SKM-1 (cell line): ENCODE measurements around the gene MEF2C.

ENCODE experiments used
- DNase-seq: peaks from one replicate; lab custom pipeline; 2025; ENCODE audit not compliant: unreplicated experiment; lab: John Stamatoyannopoulos, UW

MEF2C gene

DNA sequence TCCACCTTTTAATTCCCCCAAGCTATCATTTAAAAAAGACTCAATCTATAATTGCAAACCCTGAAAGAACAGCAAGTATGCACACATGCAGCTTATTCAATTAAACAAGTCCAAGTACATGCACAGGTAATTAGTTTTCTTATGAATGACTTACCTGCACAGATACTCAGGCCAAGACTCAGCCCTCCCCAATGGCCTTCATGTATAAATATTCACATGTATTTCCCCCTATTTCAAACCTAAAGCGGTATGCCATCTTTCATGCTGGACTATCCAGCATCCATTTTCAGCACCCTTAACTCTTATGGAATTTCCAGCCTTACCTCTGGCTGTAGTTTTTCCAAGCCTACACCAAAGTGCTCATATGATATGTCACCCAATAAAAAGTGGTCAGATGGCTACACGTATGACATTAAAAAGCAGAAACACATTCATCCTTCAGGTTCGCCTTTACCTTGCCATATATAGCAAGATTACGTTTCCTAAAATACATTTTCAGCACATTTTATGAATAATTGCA lies 205.5 kb downstream of the MEF2C start:
- no peak for DNase-seq

- DNase-seq, result no peak
These were observed 206.2 kb downstream of the MEF2C start for GRCh38 chr5:88676637-88677375.

GRCh38 chr5:88675708-88676636 lies 207.0 kb downstream of the MEF2C start:
- no peak for DNase-seq

DNA sequence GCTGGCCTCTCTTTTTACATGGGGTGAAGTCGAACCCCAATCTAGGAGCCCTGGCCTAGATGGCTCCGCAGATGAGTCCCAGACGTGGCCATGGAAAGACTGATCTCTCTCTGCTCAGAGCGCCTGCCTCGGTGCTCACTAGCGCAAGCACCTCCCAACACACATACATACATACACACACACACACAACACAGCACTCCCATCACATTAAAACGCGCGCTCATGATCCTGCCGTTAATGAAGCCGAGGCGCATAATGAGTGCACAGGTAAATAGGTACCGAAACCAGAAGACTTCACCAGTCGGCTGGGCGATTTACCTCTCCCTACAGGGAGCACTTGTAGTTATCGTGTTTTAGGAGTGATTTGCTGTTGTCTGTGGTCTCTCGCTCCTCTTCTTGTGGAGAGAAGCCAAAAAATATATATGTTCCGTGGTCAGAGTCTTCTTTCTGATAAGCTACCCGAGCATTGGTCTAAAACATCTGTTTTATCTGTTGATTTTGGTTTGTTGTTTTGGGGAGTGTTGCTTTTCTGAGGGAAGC lies 207.7 kb downstream of the MEF2C start:
- DNase-seq, result no peak

GRCh38 chr5:88674356-88675167 lies 208.4 kb downstream of the MEF2C start:
- no peak for DNase-seq

DNA sequence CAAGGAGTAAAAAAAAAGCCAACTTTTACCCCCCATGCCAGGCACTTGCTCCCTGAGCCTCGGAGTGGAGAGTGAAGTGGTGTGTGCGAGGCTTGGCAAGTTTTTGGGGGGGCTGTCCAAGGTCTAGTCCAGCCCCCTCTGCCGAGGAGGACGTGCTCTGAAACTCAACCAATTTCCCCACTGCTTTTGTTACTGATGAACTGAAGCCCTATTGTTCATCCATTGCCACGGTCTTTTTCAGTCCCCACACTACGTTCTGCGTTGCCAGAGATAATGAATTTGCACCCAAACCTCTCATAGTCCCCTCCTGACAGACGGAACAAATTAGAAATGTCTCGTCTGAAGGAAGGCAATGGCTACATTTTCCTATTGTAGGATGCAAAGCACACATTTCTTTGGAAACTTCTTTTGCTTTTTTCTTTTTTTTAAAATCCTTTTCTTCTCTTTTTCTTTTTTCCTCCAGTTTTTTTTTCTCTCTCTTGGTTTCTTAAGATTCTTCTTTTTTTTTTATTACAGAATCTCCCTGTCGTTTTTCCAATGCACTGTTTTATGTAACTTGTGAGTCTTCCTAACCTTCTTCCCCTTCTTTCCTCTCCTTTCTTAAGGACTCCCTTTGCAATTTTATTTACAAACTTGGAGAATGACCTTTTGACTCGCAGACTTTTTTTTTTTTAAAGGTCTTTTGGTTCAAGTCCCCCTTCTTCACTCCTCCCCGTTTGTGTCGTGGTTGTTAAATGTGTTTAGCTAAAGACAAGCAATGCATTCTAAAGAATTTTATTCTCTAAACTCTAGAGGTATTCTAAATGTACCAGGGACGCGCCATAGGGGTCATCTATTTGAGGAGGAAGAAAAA lies 209.5 kb downstream of the MEF2C start:
- no peak for DNase-seq

DNA sequence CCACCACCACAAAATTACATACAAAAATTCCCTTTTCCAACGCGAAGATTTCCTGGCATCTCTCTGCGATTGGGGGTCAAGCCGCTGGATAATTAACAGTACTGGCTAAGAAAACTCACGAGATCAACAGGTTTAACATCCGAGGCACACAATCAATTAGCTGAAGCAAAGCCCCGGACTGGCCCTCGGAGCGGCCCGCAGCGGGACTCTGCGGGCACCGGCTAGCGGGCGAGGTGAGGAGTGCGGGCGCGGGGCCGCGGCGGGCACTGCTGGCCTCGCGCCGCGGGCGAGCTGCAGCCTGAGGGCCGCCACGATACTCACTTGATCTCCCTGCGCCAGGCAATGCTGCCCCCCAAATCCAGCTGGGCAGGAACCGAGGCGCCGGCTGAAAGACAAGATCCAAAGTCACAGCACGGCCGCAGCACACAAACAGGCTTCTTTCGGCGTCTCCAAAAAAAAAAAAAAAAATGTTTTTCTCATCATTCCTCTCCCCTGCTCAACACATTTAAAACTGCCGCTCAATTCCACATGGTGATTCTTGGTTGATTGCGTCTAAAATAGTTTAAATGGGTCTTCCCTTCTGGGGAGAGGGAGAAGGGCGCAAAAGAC lies 210.2 kb downstream of the MEF2C start:
- no peak for DNase-seq

DNA sequence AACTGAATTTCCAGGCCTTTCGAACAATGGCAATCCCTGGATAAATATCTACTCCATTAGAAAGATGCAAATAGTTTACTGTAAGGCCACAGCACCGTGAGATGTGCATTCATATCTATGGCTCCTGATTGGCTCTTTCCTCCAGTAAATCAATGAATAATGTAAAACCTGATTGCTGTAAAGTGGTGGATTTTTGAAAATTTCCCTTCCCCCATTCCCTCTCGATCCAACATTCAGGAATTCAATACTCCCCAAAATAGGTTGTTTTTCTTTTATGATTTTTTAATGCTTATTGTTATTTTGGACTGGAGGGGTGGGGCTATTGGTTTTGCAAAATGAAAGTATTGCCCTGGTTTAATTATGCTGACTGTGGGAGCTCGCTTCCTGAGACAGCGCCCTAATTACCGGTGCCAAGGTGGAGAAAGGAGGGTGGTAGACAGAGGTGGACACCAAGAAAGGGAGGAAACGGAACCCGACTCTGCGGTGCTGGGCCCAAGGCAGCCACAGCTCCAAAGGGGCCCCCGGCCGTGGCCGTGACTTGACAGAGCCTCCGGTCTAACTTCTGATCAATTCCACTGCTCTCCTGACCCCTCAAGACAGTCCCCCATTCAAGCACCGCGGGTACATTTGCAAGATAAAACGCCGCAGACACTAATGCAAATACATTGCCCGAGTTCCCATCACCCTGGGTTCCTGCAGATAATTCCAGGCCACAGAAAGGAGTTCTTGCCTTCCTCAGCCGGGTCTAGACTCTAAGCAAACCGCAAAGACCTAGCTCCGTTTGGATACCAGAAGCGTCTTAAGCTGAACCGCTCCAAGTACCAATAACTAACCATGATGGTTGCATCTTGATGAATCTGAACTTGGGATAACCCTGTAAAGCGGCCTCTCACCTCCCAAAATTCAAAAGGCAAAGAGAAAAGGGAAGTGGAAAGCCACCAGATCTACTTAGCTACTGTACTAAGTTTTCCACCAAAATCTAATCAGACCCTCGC lies 211.2 kb downstream of the MEF2C start:
- no peak for DNase-seq

GRCh38 chr5:88671106-88671504 lies 211.9 kb downstream of the MEF2C start:
- no peak for DNase-seq

DNA sequence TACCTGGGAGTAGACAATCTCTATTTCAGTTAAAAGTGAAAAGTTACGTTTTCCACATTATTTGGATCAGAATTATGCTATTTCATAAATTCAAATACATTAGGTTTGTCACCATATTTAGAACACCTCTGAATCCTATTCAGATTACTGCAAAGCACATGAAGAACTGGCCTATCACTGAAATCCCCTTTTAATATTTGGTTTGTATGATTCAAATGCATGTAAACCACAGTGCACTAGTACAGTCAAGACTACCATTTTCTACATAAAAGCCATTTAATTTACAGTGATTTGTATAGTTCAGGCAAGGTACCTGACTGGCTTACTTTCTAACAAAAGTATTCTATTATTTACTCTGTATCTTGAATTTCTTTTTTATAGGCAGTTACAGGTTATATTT lies 212.5 kb downstream of the MEF2C start:
- DNase-seq, result no peak

DNA sequence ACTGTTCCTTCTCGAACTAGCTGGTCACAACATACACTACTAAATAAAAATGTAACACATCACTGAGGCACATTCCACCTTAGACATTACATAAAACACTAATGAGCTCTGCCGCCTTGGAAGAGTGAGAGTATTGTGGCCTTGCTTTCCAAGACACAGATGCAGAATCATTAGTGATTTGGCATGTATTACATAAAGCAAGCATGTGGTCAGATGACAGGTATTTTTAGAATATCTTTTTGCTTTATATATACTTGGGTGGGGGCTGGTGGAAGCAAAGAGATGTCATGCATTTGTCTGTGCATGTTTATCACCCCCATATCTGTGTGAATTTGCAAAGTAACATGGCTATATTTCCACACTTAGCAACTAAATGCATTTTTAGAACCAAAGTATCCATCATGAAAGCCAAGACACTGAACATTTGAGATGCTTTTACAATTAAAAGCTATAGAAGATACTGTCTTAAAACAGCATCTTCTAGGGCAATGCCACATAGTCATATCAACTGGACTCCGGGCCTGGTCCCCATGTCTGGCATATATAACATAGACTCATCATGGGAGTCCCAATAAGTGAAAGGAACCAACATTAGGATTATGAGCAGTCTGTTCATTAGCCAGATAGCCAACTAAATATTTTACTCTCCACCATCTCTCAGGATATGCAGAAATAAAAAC lies 213.5 kb downstream of the MEF2C start:
- no peak for DNase-seq

DNA sequence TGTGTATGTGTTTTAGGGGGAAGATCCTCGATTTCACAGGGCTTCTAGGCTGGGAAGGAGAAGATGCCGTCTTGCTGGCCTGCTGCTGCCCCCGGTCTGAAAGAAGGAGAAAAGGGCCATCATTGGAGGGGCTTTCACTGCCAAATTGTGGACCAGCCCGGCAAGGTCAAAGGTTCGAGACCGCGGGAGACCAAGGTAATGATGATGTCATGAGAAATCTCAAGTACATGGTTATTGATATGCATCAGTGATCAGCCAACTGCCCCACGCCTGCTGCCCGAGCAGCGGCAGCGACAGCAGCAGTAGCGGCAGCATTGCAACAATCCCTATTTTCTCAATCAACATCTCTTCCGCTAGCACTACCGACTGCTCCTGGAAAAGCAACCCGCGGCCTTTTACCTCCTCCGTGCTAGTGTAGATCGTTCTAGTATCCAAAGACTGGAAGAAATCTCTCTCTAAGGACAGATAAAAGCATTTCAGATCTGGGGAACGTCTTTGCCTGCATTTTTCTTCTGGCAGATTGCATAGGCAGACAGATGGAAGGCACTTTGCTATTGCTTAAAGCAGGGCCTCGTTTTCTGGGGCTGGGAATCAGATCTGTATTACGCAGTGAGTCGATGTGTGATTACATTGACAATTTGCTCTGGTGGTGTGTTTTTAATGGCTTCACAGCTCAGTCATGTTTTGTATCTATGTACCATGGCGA lies 215.3 kb downstream of the MEF2C start:
- DNase-seq, result no peak
